ENCODE data around the gene F5. TPM values are rescaled to one million over a fixed set of nuclear protein-coding genes. Genes with fewer than 3 reads are reported as not detected.

Gene F5
- total and polyA plus RNA-seq, 2 experiments from 2014 or later: 20.4 to 24.0 TPM

- Histone ChIP-seq H2AFZ (no peak overlapping the region), H3K9me2 (replicated peaks; ENCODE audit: insufficient read depth) (no peaks in the 10 kb centered on the region), H3K9me3 (ENCODE audit: low read depth) (no peaks in the 10 kb centered on the region), H3K79me2 (no peaks in the 10 kb centered on the region), H4K20me1 (ENCODE audit: insufficient read depth, poor library complexity, severe bottlenecking) (no peaks in the 10 kb centered on the region), H3K4me2 (no peak overlapping the region), H3K4me3 (no peak overlapping the region), H3K36me3 (replicated peaks; ENCODE audit: insufficient read depth, low read depth) (no peaks in the 10 kb centered on the region), H3K27ac (no peak overlapping the region), H3K27me3 (no peaks in the 10 kb centered on the region), H3K4me1 (ENCODE audit: insufficient read depth) (peaks cover 12% of the 10 kb centered on the region)
- no peak for TF ChIP-seq EZH2phosphoT487 (IDR thresholded peaks at IDR 0.05; ENCODE audit: low read depth, severe bottlenecking, unreplicated experiment)
- no peak for TF ChIP-seq CTCF (IDR thresholded peaks at IDR 0.05; ENCODE audit: poor library complexity)
- no peak for TF ChIP-seq EZH2 (IDR thresholded peaks at IDR 0.05; ENCODE audit: borderline replicate concordance)
- no peak for DNase-seq (ENCODE audit: low spot score)
- 81% methylated on average over 4 of the region's 4 CpGs for WGBS (ENCODE audit: low lambda C conversion rate, missing lambda C conversion rate)
Observed at GRCh38 chr1:169510060-169510459, 76.2 kb downstream of the F5 start.

GRCh38 chr1:169509354-169509753, 76.9 kb downstream of the F5 start:
- Histone ChIP-seq H3K27ac (no peak overlapping the region), H4K20me1 (ENCODE audit: insufficient read depth, poor library complexity, severe bottlenecking) (no peaks in the 10 kb centered on the region), H2AFZ (no peak overlapping the region), H3K9me2 (replicated peaks; ENCODE audit: insufficient read depth) (no peaks in the 10 kb centered on the region), H3K4me3 (no peak overlapping the region), H3K27me3 (no peaks in the 10 kb centered on the region), H3K9me3 (ENCODE audit: low read depth) (no peaks in the 10 kb centered on the region), H3K79me2 (no peaks in the 10 kb centered on the region), H3K4me1 (ENCODE audit: insufficient read depth) (peaks cover 12% of the 10 kb centered on the region), H3K36me3 (replicated peaks; ENCODE audit: insufficient read depth, low read depth) (no peaks in the 10 kb centered on the region), H3K4me2 (no peak overlapping the region)
- 73% methylated on average over 1 of the region's 1 CpG for WGBS (ENCODE audit: low lambda C conversion rate, missing lambda C conversion rate)
- DNase-seq (ENCODE audit: low spot score): no peak
- TF ChIP-seq EZH2 (IDR thresholded peaks at IDR 0.05; ENCODE audit: borderline replicate concordance): no peak
- peak; percentile 20 for TF ChIP-seq CTCF (IDR thresholded peaks at IDR 0.05; ENCODE audit: poor library complexity)
- no peak for TF ChIP-seq EZH2phosphoT487 (IDR thresholded peaks at IDR 0.05; ENCODE audit: low read depth, severe bottlenecking, unreplicated experiment)

GRCh38 chr1:169508432-169509338, 77.6 kb downstream of the F5 start:
- DNase-seq (ENCODE audit: low spot score): no peak
- no peak for TF ChIP-seq EZH2phosphoT487 (IDR thresholded peaks at IDR 0.05; ENCODE audit: low read depth, severe bottlenecking, unreplicated experiment)
- TF ChIP-seq EZH2 (IDR thresholded peaks at IDR 0.05; ENCODE audit: borderline replicate concordance): no peak
- TF ChIP-seq CTCF (IDR thresholded peaks at IDR 0.05; ENCODE audit: poor library complexity): no peak
- Histone ChIP-seq H3K4me3 (no peak overlapping the region), H3K9me2 (replicated peaks; ENCODE audit: insufficient read depth) (no peaks in the 10 kb centered on the region), H3K36me3 (replicated peaks; ENCODE audit: insufficient read depth, low read depth) (no peaks in the 10 kb centered on the region), H3K9me3 (ENCODE audit: low read depth) (no peaks in the 10 kb centered on the region), H3K27me3 (no peaks in the 10 kb centered on the region), H4K20me1 (ENCODE audit: insufficient read depth, poor library complexity, severe bottlenecking) (no peaks in the 10 kb centered on the region), H3K4me1 (ENCODE audit: insufficient read depth) (peaks cover 12% of the 10 kb centered on the region), H3K79me2 (no peaks in the 10 kb centered on the region), H3K4me2 (peak overlapping the region; percentile 32), H2AFZ (no peak overlapping the region), H3K27ac (peak overlapping the region; percentile 26)
- WGBS (ENCODE audit: low lambda C conversion rate, missing lambda C conversion rate): 34% methylated on average over 3 of the region's 3 CpGs

Measured in hepatocyte (in vitro differentiated cells).